HepG2 (cell line): ENCODE data around the gene TRNP1. TPM values are rescaled to one million over a fixed set of nuclear protein-coding genes. Genes with fewer than 3 reads are reported as not detected.

Source experiments
- ARID4A ChIP-seq: sonication (generic); formaldehyde crosslinking; IDR thresholded peaks from 2 replicates; pipeline ENCODE4 v1.5.0; 2020; ENCODE audit warnings: mild to moderate bottlenecking, missing genetic modification reagents, borderline replicate concordance
- JUNB ChIP-seq: sonication (generic); formaldehyde crosslinking; IDR thresholded peaks from 2 replicates; pipeline ENCODE4 v1.8.0; 2022; ENCODE audit warnings: missing genetic modification reagents, mild to moderate bottlenecking, borderline replicate concordance
- MTERF4 ChIP-seq: sonication (generic); formaldehyde crosslinking; IDR thresholded peaks from 2 replicates; pipeline ENCODE4 v1.8.0; 2023; ENCODE audit warnings: mild to moderate bottlenecking, missing genetic modification reagents
- NR2F6 ChIP-seq, 2 experiments: IDR thresholded peaks; 2 replicates each; pipeline ENCODE4 v1.6.1; 2016; ENCODE audit warnings: antibody characterized with exemption in 1 of 2, mild to moderate bottlenecking in 1 of 2
- SMYD3 ChIP-seq: sonication (generic); formaldehyde crosslinking; IDR thresholded peaks from 2 replicates; pipeline ENCODE4 v1.8.1; 2023; ENCODE audit warnings: mild to moderate bottlenecking, missing genetic modification reagents
- SOX6 ChIP-seq, 2 experiments: fragments of 450-650 bp in 1 of 2; sonication (generic) in 1 of 2; formaldehyde crosslinking in 1 of 2; IDR thresholded peaks; 2 replicates each; pipeline versions ENCODE4 v1.4.0 to v1.6.1; 2017 to 2020; ENCODE audit warnings: antibody characterized with exemption in 1 of 2, mild to moderate bottlenecking in 1 of 2, missing genetic modification reagents in 1 of 2
- SRSF9 ChIP-seq: fragments of 200-400 bp; formaldehyde crosslinking; IDR thresholded peaks from 2 replicates; pipeline ENCODE4 v1.6.1; 2018; ENCODE audit warnings: borderline replicate concordance, mild to moderate bottlenecking, low read depth, low read length; ENCODE audit not compliant: insufficient read depth, poor library complexity, severe bottlenecking
- SUZ12 ChIP-seq: fragments of 150-350 bp; IDR thresholded peaks from 2 replicates; pipeline ENCODE4 v1.6.1; 2014; ENCODE audit warnings: low read depth, low read length
- TBP ChIP-seq: sonication (generic); formaldehyde crosslinking; IDR thresholded peaks from 2 replicates; pipeline ENCODE4 v1.5.0; 2020; ENCODE audit warnings: missing genetic modification reagents
- ZBTB7B ChIP-seq: sonication (generic); formaldehyde crosslinking; IDR thresholded peaks from 2 replicates; pipeline ENCODE4 v1.4.0; 2020; ENCODE audit warnings: missing genetic modification reagents
- ZC3H13 ChIP-seq: sonication (generic); formaldehyde crosslinking; IDR thresholded peaks from 2 replicates; pipeline ENCODE4 v1.8.1; 2023; ENCODE audit warnings: mild to moderate bottlenecking, missing genetic modification reagents, moderate library complexity
- ZIK1 ChIP-seq: sonication (generic); formaldehyde crosslinking; IDR thresholded peaks from 2 replicates; pipeline ENCODE4 v1.5.0; 2020; ENCODE audit warnings: mild to moderate bottlenecking, low read depth, missing genetic modification reagents, borderline replicate concordance
- ZMYM3 ChIP-seq: sonication (generic); formaldehyde crosslinking; IDR thresholded peaks from 2 replicates; pipeline ENCODE4 v1.5.1; 2020; ENCODE audit warnings: mild to moderate bottlenecking, missing genetic modification reagents
- ZNF382 ChIP-seq: sonication (generic); formaldehyde crosslinking; IDR thresholded peaks from 2 replicates; pipeline ENCODE4 v1.5.0; 2020; ENCODE audit warnings: missing genetic modification reagents, mild to moderate bottlenecking, borderline replicate concordance
- ZNF441 ChIP-seq: sonication (generic); formaldehyde crosslinking; IDR thresholded peaks from 2 replicates; pipeline ENCODE4 v1.7.0; 2021; ENCODE audit warnings: missing genetic modification reagents, borderline replicate concordance
- ZNF678 ChIP-seq: sonication (generic); formaldehyde crosslinking; IDR thresholded peaks from 2 replicates; pipeline ENCODE4 v1.4.0; 2020; ENCODE audit warnings: mild to moderate bottlenecking, missing genetic modification reagents
- ZSCAN30 ChIP-seq: sonication (generic); formaldehyde crosslinking; IDR thresholded peaks from 2 replicates; pipeline ENCODE4 v1.5.0; 2020; ENCODE audit warnings: mild to moderate bottlenecking, missing genetic modification reagents
- polyA plus RNA-seq, 8 experiments: library from polyadenylated mRNA; depleted of rRNA in 3 of 8; stranded (reverse) in 7 of 8; unstranded in 1 of 8; fragments of >200 nt; fragmentation: Illumina TruSeq in 4 of 8; extraction: Trizol in 4 of 8; gene quantifications; 2 replicates each; pipeline versions ENCODE4 v1.2.1 to v1.2.3, GENCODE V29; 2011 to 2016; ENCODE audit warnings: low read depth in 4 of 8, missing spikeins in 1 of 8, mixed read lengths in 1 of 8; ENCODE audit not compliant: insufficient read depth in 1 of 8
- total RNA-seq, 5 experiments: library from RNA; depleted of rRNA; stranded (reverse); fragments of >200 nt; fragmentation: Illumina TruSeq; extraction: Trizol; gene quantifications; 2 replicates each; pipeline ENCODE4 v1.2.3, GENCODE V29; 2016; ENCODE audit warnings: low read depth in 1 of 5
- TF ChIP-seq, protein P1 (sequence below): sonication (generic); formaldehyde crosslinking; IDR thresholded peaks from 2 replicates; pipeline ENCODE4 v1.4.0; 2020; ENCODE audit warnings: missing genetic modification reagents
- TF ChIP-seq, protein P2 (sequence below): sonication (generic); formaldehyde crosslinking; IDR thresholded peaks from 2 replicates; pipeline ENCODE4 v1.4.0; 2020; ENCODE audit warnings: missing genetic modification reagents

TRNP1 gene
- total and polyA plus RNA-seq, 2 of the 13 experiments (the other 11 are each of a cell fraction or from before 2014, with no cell fraction given), result 42.0 to 158 TPM

- TF ChIP-seq NR2F6 (IDR thresholded peaks at IDR 0.05), result no peak
- TF ChIP-seq NR2F6 (CRISPR knock-in tag; IDR thresholded peaks at IDR 0.05), result 0 out of 2 replicates have a peak, but pooled peaks have one; percentile 17
- TF ChIP-seq, protein P1, sequence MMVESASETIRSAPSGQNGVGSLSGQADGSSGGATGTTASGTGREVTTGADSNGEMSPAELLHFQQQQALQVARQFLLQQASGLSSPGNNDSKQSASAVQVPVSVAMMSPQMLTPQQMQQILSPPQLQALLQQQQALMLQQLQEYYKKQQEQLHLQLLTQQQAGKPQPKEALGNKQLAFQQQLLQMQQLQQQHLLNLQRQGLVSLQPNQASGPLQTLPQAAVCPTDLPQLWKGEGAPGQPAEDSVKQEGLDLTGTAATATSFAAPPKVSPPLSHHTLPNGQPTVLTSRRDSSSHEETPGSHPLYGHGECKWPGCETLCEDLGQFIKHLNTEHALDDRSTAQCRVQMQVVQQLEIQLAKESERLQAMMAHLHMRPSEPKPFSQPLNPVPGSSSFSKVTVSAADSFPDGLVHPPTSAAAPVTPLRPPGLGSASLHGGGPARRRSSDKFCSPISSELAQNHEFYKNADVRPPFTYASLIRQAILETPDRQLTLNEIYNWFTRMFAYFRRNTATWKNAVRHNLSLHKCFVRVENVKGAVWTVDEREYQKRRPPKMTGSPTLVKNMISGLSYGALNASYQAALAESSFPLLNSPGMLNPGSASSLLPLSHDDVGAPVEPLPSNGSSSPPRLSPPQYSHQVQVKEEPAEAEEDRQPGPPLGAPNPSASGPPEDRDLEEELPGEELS (CRISPR knock-in tag), result 0 out of 2 replicates have a peak, but pooled peaks have one; percentile 40
- TF ChIP-seq ZIK1 (CRISPR knock-in tag), result peak; percentile 83; the same call in 1 of the 2 replicates
- TF ChIP-seq SMYD3 (CRISPR knock-in tag), result no peak
- no peak for TF ChIP-seq ZNF382 (CRISPR knock-in tag)
- 0 out of 2 replicates have a peak, but pooled peaks have one; percentile 18 for TF ChIP-seq ZBTB7B (CRISPR knock-in tag)
- TF ChIP-seq ZNF678 (CRISPR knock-in tag), result 0 out of 2 replicates have a peak, but pooled peaks have one; percentile 3
- TF ChIP-seq SOX6 (IDR thresholded peaks at IDR 0.05), result no peak
- peak; percentile 6; the same call in 1 of the 2 replicates for TF ChIP-seq SOX6 (CRISPR knock-in tag; IDR thresholded peaks at IDR 0.05)
- TF ChIP-seq ZMYM3 (CRISPR knock-in tag), result peak; percentile 85
- TF ChIP-seq MTERF4 (CRISPR knock-in tag), result 0 out of 2 replicates have a peak, but pooled peaks have one; percentile 51
- no peak for TF ChIP-seq SRSF9
- peak; percentile 32; the same call in 1 of the 2 replicates for TF ChIP-seq ZNF441 (CRISPR knock-in tag)
- no peak for TF ChIP-seq JUNB
- 0 out of 2 replicates have a peak, but pooled peaks have one; percentile 10 for TF ChIP-seq ZC3H13 (CRISPR knock-in tag)
- TF ChIP-seq ZSCAN30, result no peak
- TF ChIP-seq SUZ12, result no peak
- TF ChIP-seq TBP, result no peak
- TF ChIP-seq, protein P2, sequence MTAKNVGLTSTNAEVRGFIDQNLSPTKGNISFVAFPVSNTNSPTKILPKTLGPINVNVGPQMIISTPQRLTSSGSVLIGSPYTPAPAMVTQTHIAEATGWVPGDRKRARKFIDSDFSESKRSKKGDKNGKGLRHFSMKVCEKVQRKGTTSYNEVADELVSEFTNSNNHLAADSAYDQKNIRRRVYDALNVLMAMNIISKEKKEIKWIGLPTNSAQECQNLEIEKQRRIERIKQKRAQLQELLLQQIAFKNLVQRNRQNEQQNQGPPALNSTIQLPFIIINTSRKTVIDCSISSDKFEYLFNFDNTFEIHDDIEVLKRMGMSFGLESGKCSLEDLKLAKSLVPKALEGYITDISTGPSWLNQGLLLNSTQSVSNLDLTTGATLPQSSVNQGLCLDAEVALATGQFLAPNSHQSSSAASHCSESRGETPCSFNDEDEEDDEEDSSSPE (CRISPR knock-in tag), result peak; percentile 61; the same call in 1 of the 2 replicates
- TF ChIP-seq ARID4A (CRISPR knock-in tag), result peak; percentile 50; the same call in 1 of the 2 replicates
Observed at GRCh38 chr1:26959722-26960624, 33.5 kb upstream of the TRNP1 start, which contains the start of gene KDF1 (continued).
